Anterior cingulate cortex (tissue), 58 donors: Measurements from ENCODE around the gene RRBP1.

Experiments
- DNase-seq, 58 donors: peaks; one replicate each; lab custom pipeline; 2025; lab: John Stamatoyannopoulos, UW

RRBP1 gene

DNA sequence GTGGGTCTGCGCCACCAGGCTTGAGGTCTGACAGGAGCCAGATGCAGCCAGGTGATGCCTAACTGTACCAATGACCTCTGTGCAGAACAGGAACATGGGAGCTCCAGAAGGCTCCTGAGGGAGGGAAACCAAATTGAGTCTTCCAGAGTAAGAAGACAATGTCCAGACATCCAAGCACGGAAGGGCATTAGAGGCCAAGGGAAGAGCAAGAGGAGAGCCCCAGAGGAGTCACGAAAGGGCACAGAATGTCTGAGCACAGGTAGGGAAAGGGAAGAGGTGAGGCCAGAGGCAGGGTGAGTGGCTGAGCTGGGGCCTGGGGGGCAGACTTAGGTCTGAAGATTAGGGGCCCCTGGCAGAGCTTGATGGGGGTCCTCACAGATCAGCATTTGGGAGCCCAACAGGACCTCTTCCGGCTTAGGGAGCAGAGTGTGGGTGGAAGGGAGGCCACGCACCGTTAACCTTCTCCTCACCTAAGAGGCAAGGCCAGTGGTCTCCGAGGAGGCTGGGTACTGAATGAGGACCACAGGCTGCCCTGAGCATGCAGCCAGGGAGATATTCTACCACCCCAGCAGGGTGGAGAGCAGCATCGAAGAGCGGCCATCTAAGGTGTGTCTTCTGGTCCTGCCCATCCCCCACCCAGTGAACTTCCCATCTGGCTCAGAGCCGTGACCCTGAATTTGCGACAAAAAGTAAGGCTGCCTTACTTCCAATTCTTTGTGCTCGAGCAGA lies 41.7 kb downstream of the RRBP1 start:
- DNase-seq: no peak

DNA sequence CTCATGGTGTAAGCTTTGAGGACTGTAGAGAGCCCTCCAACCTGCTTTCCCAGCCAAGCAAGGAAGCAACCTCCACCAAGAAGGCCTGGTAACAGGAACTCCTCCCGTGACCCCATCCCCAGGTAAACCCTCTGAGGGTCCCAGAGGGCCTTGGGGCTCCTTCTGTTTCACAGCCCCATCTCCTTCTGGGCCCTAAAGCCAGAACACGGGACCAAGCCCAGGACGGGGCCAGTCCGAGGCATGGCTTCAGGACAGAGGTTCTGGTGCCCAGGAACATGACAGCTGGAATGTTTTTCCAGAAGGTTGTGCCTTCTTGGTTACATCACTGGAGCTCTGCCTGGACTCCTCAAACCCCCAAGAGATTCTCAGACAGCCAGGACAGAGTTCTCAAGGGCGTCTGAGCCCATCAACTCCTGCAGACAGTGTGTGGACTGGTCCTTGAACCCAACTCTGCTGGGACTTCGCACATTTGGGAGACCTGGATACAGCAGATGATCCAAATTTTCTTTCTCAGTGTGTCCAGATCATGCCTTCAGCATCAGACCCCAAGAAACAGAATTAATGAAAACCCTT lies 43.1 kb downstream of the RRBP1 start:
- DNase-seq: no peak

DNA sequence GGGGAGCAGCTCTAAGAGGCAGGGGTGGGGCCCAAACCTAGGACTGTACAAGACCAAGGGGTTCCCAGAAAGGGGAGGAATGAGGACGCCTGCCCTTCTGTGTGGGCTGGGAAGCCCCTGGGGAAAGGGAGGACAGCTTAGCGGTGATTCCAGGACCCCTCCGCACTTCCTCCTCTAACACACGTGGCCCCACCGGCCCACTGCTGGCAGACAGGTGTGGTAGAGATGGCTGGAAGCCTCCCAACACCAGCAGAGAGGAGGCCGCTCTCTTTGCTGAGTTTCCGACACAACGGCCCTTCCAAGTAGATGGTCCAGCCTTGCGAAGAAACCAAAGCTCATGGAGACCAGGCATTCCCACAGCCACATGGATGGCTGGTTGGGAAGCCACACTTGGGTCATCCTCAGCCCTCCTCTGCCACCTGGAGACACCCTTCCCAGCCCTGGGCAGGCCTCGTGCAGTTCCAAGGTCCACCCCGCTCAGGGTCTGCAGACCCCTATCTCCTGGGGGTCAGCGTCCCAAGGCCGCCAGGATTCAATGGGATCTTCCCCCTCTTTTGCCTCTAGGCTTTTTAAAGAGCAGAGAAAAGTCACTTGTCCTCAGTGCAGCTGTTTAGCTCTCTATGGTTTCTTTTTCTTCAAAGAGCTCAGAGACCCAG lies 43.9 kb downstream of the RRBP1 start:
- DNase-seq: no peak

DNA sequence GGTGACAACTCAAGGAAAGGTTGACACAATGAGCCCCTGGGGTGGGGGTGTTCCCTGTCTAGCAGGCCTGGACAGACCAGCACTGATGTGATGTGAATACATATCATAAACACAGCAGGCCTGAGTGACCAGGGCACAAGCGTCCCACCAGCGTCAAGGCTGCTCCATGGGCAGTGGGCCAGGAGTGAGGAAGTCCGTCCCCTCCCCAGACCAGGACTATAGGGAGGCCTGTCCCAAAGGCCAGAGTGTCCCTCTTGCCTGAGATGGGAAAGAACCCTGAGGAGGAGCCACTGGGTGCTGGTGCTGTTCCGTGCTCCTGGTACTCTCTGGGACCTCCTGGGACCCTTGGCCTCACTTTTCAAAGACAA lies 44.6 kb downstream of the RRBP1 start:
- peak in 1 of 58 donors; percentile 23 for DNase-seq

DNA sequence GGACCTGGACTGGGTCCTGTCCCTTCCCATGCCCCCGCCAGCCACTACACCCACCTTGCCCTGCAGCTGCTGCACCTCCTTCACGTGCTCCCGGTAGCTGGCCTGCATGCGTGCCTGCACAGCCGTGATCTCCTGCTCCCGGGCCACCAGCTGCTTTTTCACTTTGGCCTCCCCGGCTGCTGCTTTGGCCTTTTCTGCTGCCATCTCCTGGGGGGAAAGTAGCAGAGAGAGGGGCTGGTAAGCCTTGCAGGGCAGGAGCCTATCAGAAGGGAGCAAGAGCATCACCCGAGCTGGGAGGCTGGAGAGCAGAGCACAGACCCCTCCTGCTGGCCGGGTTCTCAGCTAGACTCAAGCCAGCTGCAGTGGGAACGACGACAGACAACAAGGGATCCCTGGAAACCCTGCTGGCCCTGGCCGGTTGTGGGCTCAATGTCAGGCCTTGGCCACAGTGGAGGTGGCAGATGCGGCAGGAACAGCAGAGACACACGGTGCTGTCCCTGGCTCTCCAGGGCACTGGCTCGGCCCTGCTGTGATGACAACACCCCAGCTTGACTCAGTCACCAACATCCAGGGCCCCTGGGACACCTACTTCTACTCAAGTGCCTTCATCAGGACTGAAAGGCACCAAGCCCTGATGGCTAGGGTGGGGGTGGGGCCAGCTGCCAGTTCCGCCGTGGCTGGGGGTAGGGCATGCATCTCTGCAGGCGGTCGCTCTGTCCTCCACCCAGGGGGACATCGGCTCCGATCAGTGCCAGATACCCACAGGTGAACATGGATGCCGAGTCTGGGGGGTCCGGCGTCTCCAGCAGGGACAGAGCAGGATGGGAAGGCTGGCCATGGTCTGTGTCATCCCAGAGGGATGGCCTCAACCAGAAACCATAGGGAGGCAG lies 45.3 kb downstream of the RRBP1 start:
- peak in 52 of 58 donors; percentile 21 to 91 (median 72) for DNase-seq

DNA sequence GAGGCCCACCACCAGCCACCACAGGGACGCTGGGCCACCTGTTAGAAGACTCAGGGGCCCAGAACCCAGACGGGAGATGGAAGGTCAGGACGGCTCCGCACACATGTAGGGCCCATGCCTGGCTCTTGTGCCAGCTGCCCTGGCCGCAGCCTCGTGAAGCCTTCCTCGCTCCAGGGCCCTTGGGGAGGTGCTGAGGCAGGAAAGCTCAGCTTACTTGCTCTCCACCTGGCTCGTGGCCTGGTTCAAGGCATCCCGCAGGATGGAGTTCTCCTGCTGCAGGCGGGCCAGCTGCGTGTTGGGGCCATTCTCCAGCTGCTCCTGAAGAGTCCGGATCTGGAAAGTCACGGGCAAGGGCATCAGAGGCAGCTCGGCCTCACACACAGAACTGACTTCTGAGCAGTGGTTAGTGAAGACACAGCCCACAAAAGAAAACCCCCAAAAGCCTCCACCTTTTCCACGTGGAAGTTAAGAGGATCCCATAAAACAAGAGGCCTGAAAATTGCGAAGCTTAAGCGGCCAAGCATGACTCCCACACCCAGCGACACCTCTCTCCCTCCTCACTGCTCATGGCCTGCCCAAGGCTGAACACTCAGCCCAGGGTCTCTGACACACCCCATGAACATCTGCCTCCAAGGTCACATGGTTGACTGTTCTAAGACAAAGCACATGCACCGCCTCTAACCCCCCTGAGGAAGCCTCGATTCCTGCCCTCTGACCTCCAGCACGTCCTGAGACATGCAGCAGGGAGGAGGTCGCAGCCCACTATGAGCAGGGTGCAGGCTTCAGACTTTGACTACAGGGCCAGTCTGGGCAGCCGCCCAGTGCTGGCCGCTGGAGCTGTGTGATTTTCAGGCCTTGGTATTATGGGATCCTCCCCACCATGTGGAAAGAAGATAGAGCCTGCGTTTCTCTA lies 46.5 kb downstream of the RRBP1 start:
- DNase-seq: no peak

DNA sequence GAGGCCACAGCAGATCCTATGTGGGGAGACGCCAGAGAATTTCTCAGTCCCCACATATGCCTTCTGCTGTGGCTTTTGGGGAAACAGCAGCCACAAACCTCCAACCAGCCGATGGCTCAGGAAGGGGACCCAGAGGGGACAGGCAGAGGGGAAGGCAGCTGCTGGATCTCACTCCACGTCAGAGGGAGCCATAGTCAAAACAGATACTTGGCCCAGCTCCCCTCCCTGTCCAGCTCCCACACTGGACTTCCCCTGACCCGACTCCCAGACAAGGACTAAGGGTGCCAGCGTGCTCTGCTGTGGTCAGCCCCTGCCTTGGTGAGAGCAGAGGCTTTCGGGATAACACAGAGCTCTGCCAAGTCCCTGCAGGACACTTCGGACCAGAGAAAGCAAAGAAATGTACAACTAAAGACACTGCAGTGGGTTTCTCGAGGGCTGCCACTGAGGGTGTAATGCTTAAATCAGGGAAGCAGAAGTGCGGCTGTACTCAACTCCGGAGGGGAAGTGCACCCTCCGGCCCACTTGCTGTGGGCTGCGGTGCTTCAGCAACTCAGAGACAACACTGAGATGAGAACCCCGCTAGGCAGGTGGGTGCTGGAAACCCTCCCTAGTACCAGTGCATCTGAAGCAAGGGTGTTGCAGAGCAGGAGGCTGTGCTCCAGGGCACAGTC lies 47.2 kb downstream of the RRBP1 start:
- peak in 11 of 58 donors; percentile 17 to 56 (median 32) for DNase-seq

DNA sequence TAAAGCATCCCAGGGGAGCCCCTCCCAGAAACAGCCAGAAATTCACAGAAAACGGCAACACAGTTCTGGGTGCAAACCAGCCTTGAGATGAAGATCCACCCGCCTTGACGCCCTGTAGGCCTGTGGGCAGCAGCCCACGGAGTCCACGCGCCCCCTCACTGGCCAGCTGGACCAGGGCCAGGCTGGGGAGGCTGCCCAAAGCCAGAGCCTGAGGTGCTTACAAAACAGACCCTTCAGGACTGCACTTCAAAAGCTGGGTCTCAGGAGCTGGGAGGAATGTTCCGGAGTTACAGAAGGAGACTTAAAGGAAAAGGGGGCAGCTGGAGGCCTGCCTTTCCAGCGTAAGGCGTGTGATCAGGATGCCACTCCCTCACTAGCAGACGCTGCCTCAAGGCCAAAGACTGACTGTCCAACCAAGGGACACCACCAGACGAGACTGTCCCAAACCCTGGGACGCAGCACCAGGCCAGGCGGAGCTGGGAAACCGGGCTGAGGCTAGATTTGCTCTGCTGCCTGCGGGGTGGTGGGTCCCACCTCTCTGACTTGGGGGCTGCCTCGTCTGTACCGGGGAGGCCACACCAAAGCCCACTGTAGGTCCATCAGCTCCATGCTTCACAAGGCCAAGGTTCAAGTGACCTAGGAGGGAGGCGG lies 48.1 kb downstream of the RRBP1 start:
- peak in 5 of 58 donors; percentile 11 to 21 (median 14) for DNase-seq

DNA sequence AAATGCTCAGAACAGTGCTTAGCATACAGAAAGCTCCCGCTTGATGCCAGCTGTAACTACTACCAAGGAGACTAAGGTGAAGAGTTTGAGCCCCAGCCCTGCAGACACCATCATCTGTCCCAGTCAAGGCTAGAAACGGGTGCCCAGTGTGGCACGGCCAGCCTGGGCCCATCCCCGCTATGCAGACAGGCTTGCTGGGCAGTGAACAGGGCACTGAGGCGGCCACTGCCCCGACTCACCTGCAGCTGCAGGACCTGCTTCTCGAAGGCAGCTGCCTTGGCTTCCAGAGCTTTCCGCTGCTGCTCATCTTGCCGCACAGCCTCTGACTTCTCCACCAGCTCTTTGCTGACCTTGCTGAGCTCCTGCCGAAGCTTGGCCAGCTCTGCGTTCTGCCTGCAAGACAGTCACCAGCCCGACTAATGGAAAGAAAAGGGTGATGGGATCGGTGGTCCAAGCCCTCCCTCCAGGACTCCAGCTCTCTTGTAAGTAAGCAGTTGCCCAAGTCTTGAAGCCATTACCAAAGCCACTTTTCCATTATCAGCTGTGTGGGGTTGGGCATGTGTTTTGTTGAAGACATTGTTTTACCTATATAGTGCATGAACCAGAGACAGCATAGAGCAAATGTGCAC lies 48.7 kb downstream of the RRBP1 start:
- DNase-seq: no peak

DNA sequence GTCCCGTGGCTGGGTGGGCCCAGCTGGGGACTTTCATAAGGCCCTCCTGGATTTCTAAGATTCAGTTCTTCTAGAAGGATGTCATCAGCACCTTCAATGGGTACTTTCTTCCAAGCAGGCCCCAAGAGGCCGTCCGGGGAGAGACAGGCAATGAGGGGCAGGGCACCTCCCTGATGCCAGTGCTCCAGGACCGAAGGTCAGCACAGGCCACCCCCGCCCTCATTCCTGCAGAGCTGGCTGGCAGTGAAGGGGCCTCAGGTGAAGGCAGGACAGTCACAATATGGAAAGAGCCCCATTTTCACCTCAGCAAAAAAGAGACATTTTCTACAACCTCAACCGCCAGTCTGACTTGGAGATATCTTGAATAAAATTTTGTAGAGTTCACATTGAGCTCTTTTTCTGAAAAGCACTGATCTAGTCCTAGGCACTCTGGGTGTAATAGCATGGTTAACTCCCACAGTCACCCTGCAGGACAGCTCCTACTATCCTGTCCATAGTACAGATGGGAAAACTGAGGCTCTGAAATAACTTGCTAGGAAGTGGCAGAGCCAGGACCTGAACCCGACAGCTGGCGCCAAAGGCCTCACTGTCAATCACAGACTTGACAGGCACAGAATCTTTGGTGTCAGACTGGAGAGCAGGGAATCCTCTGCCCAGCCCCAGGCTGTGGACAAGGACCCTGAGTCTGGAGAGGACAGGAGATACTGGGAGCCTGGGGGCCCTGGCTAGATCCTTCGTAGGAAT lies 50.3 kb downstream of the RRBP1 start:
- no peak for DNase-seq

DNA sequence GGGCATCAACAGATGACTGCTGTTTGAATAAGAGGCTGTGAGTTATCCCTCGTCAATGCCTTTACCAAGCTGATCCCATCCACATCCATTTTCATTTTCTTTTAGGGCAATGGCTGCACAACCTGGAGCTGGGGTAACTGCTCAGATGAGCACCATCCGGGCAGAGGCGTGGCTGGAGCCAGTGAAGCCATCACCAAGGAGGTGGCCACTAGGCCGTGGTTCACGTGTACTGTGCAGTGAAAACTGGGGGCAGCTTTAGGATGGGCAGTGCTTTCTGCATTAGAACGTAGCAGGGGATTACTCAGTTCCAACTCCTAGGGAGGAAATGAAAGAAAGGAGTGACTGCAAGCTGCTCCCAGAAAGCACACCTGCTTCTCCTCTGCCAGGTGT lies 51.2 kb downstream of the RRBP1 start:
- DNase-seq: no peak

DNA sequence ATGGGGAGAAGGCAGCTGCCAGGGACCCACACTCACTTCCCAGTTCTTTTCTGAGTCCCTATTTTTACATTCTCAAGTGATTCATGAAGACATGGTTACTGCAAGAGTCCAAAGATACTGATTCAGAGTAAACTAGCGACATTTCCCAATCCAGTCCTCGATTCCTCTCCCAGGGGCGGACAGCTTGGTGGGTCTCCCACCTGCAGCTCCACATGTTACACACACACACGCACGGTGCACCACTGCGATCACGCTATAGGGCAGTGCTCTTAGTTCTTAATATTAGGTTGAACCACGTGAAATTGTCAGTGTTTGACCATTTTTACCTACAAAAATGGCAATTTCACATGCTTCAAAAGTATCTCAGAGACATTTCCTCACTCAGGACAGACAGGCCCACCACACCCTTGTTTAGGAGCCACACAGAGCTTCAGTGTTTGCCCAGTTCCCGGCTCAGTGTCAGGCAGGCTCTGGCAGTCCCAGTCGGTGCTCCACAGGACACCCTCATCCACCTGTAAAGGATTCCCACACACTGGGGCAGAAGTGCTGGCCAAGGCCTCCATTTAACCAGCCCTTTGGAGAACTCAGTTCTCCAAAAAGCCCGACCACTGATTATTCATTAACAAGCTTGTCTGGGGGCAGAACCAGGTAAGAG lies 51.8 kb downstream of the RRBP1 start:
- no peak for DNase-seq

DNA sequence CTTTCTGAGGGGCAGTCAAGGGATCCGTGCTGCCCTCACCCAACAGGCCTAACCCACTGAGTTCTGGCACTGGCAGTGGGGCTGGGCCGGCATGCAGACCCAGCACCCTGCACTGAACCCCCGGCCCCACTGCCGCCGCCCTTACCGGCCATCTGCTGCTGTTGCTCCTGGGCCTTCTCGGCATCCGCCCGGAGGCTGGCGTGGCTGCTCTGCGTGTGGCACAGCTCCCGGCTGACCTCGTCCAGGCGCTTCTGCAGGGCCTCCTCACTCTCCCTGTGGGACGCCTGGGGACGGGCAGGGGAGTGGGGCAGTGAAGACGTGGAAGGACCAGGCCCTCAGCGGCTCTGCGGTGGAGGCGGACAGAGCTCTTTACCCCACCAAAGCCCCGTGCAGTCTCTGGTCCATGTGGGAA lies 52.4 kb downstream of the RRBP1 start:
- DNase-seq: no peak

DNA sequence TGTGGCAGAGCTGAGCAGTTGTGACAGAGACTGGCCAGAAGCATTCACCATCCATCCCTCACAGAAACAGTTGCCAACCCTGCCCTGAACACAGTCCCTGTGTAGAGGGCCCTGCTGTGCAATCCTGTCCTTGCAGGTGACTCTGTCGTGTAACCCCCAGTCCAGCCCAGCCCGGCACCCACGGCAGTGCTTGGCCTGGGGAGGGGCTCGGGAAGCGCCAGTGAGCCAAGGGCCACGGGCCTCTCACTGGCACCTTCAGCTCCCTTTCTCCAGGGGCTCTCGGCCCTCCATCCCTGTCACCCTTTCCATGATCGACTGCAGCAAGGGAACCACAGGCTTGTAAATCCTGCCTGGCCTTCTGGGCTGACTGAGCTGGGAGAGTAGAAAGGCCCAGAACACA lies 53.0 kb downstream of the RRBP1 start:
- DNase-seq: no peak

DNA sequence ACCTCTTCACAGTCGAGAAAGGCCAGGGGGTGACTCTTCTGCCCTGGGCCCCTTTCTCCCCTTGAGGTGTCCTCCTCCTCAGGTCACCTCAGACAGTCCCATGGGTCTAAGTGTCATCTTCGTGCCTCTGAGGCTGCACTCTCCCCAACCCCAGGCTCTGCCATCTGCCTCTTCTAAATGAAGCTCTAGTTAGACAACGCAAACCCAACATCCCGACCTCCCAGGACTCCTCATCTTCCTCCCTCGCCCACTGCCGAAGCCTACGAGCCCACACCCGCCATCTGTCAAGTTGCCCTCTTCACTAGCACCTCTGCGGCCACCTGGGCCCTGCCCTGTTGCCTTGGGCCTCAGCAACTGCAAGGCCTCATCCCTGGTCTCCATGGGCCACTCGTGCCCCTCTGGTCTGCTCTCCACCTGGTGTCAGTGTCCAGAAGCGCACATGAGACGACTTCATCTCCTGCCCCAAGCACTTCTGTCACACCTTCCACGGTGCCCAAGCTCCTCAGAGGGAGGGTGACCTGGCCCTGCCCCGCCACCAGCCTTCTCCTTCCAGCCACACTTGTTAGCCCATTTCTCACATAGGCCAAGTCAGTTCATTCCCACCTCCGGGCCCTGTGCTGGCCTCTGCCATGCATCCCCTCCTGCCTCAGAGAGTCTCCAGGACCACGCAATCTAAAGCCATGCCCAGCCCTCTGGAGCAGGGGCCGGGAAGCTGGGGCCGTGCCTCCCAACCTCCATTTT lies 53.8 kb downstream of the RRBP1 start:
- no peak for DNase-seq
